ENCODE measurements around the gene APLP2.

- TF ChIP-seq EP300 (IDR thresholded peaks at IDR 0.05; ENCODE audit: borderline replicate concordance) (no peak), EGR1 (IDR thresholded peaks at IDR 0.05) (no peak), CREB1 (IDR thresholded peaks at IDR 0.05; ENCODE audit: low read depth) (no peak), TAF1 (IDR thresholded peaks at IDR 0.05; ENCODE audit: low read depth) (no peak), RAD21 (IDR thresholded peaks at IDR 0.05; ENCODE audit: low read depth) (no peak), USF1 (IDR thresholded peaks at IDR 0.05) (no peak)
These were observed 97.5 kb downstream of the APLP2 start for GRCh38 chr11:130167146-130167545.

Measured in Ishikawa (cell line).